Measurements from ENCODE around the gene GNAQ. TPM values are rescaled to one million over a fixed set of nuclear protein-coding genes. Genes with fewer than 3 reads are reported as not detected.

Gene GNAQ
- total RNA-seq, 1 experiment from 2014 or later: 28.7 TPM

DNA sequence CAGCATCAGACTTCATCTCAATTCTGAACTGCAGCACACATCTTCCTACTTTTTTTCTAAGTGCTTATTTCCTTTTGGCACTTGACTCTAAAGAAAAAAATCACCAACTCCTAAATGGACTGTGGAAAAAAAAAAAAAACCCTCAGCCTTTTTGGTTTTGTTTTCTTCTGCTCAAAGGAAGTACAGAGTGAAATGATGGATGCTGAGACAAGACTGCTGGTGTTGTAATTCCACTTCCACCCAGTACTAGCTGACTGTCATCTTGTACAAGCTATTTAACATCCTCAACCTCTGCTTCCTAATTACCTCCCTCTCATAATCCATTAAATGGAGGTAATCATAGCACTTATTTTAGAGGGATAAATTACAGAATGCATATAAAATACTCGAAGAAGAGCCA, 212.0 kb downstream of the GNAQ start:
- no peak for ATAC-seq
- no peak overlapping the region for H3K27ac ChIP-seq (ENCODE audit: low read depth, low read length)

More for the DNA sequence above, 212.0 kb downstream of the GNAQ start:
- RAD21 ChIA-PET (ENCODE audit: low non-redundant PET in 1 of 2, low total read pairs in 2 of 2, uncharacterized antibody in 2 of 2, unreplicated experiment in 2 of 2): no interaction called here
- intact Hi-C loops (cut with micrococcal nuclease): no loop called here
- Histone ChIP-seq H3K4me2 (ENCODE audit: low read length) (no peak overlapping the region), H3K79me2 (ENCODE audit: insufficient read depth, low read length) (no peaks in the 10 kb centered on the region), H4K20me1 (ENCODE audit: insufficient read depth) (no peaks in the 10 kb centered on the region), H3K9ac (ENCODE audit: low read length) (no peak overlapping the region), H3K9me2 (ENCODE audit: insufficient read depth) (no peaks in the 10 kb centered on the region), H3K36me3 (ENCODE audit: control insufficient read depth in 1 of 2, insufficient read depth in 2 of 2, low read length in 2 of 2) (no peaks in the 10 kb centered on the region), H3K4me3 (replicated peaks in 1 of 2; ENCODE audit: low read depth in 1 of 2, low read length in 2 of 2) (no peak overlapping the region), H3K4me1 (ENCODE audit: control insufficient read depth in 1 of 2, insufficient read depth in 2 of 2, low read length in 2 of 2) (peaks cover 0 to 13% of the 10 kb centered on the region in 2 experiments; a peak in 2 of 4 replicates), H3K27me3 (ENCODE audit: insufficient read depth, low read length) (no peaks in the 10 kb centered on the region), H3K9me3 (ENCODE audit: control insufficient read depth in 1 of 2, insufficient read depth in 1 of 2, low read depth in 1 of 2, low read length in 2 of 2) (no peaks in the 10 kb centered on the region), H2AFZ (ENCODE audit: low read depth, low read length, poor library complexity, severe bottlenecking) (no peak overlapping the region)
- POLR2A ChIA-PET: no interaction called here
- BruUV-seq (replicated peaks): no TSS peak
- DNase-seq (ENCODE audit: low read depth, low spot score): no peak
- no peak for TF ChIP-seq TCF7L2 (IDR thresholded peaks at IDR 0.05; ENCODE audit: borderline replicate concordance, extremely low read depth, insufficient read depth, insufficient read length)
- TF ChIP-seq ATF3 (IDR thresholded peaks at IDR 0.05): no peak
- TF ChIP-seq REST (IDR thresholded peaks at IDR 0.05; ENCODE audit: low read depth): no peak
- no peak for TF ChIP-seq POLR2AphosphoS5 (IDR thresholded peaks at IDR 0.05; ENCODE audit: low read depth, low read length)
- TF ChIP-seq POLR2A (IDR thresholded peaks at IDR 0.05; ENCODE audit: borderline replicate concordance, extremely low read depth, insufficient read depth, insufficient read length): no peak
- TF ChIP-seq ZFX (IDR thresholded peaks at IDR 0.05): no peak
- no peak for TF ChIP-seq CBX3 (IDR thresholded peaks at IDR 0.05; ENCODE audit: low read depth)
- no peak for TF ChIP-seq JUND (IDR thresholded peaks at IDR 0.05)
- TF ChIP-seq YY1 (IDR thresholded peaks at IDR 0.05; ENCODE audit: extremely low read depth, insufficient replicate concordance, low read depth, low read length): no peak
- TF ChIP-seq CTCF (IDR thresholded peaks at IDR 0.05 in 2 of 3, conservative IDR thresholded peaks at IDR 0.05 in 1 of 3; ENCODE audit: borderline replicate concordance in 1 of 3, insufficient read depth in 1 of 3, low read depth in 2 of 3, low read length in 2 of 3): no peak
- no peak for TF ChIP-seq ZNF274 (IDR thresholded peaks at IDR 0.05; ENCODE audit: low read depth, low read length)
- TF ChIP-seq ELF1 (IDR thresholded peaks at IDR 0.05; ENCODE audit: borderline replicate concordance, low read depth): no peak
- no peak for TF ChIP-seq MAX (IDR thresholded peaks at IDR 0.05)
- TF ChIP-seq ZBTB33 (IDR thresholded peaks at IDR 0.05; ENCODE audit: extremely low read depth, insufficient replicate concordance, low read length): no peak
- TF ChIP-seq EGR1 (IDR thresholded peaks at IDR 0.05; ENCODE audit: low read depth): no peak
- TF ChIP-seq EZH2 (IDR thresholded peaks at IDR 0.05): no peak
- CTCF ChIA-PET: interaction anchor here (0.7 kb wide), 1 partner anchor 300 kb away, joined by 3 read pairs; no protein-coding TSS in a partner anchor
